HG03280 (cell line): ENCODE results near the gene DSCAML1.

Experiments
- ATAC-seq: cut with Tn5 transposase; IDR thresholded peaks from one replicate; pipeline ENCODE4 v1.9.1; 2021; ENCODE audit warnings: mild to moderate bottlenecking, moderate library complexity; ENCODE audit not compliant: unreplicated experiment

Gene DSCAML1

GRCh38 chr11:117439256-117439655 lies 357.8 kb downstream of the DSCAML1 start:
- ATAC-seq: no peak

- no peak for ATAC-seq
These were observed 358.5 kb downstream of the DSCAML1 start for GRCh38 chr11:117438371-117439000.

GRCh38 chr11:117437791-117438130 lies 359.3 kb downstream of the DSCAML1 start:
- ATAC-seq: no peak

DNA sequence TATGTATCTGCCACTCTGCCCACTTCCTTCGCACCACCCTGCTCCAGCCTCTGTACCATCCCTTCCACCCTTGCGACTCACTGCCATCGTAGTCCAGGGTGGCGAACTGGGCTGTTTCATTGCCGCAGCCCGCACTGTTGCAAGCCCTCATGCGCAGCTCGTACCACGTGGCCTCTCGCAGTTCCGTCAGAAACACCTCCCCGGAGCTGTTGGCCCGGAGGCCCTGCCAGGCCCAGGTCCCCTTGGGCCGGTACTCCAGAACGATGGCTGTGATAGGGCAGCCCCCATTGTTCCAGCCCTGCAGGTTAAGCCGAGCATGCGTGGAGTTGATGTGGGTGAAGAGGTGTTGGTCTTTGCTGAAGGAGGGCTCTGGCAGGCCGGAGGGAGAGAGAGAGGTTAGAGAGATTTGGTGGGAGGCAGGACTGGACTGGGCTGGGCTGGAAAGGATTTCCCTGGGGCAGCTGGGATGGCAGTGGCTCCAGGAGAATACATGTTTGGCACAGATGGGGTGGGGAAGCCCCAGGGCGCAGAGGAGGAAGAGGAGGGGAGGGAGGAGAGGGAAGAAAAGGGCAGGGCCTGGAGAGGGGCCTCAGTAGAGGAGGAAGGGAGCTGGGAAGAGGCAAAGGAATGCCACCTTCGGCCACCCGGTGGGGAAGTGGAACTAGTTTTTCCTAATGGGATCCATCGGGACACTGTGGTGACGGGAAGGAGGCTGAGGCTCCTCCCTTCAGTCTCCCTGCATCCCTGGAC lies 359.8 kb downstream of the DSCAML1 start:
- no peak for ATAC-seq

DNA sequence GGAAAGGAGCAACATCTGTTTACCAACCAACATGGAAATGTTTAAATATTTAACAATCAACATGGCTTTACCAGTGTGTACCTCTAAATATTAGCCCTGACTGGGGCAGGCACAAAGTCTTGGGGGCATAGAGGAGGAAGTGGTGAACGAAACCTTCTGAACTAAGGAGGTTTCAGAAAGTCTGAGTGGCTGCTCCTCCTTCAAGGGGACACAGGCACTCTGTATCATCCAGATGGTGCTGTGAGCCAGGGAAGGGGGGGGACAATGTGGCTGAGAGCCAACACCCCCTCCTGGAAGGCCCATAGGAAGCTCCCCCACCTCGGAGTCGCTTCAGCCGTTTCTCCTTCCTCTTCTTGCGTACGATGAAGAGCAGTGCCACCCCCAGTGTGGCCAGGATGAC lies 361.7 kb downstream of the DSCAML1 start:
- no peak for ATAC-seq

DNA sequence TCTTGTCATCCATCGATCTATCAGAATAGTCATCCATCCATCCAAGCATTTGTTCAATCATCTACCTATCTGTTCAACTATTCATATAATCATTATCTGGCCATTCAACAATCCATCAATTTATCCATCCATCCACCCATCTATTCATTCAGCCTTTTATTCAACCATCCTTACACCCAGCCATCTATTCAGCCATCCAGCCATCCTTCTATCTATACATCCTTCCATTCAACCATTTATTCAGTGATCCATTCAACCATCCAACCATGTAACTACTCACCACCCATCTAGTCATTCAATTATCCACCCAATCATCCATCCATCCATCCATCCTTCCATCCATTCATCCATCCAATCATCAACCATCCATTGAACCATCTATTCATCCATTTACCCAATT lies 362.5 kb downstream of the DSCAML1 start:
- no peak for ATAC-seq

GRCh38 chr11:117433717-117434116 lies 363.3 kb downstream of the DSCAML1 start:
- no peak for ATAC-seq

DNA sequence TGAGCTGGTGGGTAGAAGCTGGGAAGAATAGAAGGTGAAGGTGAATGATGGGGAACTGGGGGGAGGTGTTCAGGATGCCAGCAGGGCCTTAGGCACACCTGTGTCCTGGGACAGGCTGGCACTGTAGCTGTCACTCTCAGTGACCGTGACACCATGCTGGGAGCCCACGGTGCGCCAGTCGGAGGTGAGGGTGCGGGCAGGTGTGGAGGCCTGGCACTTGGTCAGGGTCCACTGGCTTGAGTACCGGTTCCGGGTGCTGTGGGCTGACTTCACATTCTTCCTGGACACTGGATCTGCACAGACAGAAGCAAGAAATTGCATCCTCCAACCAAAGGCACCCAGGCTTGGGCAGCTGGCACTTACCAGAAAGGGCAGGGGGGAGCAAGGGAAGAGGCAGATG lies 365.6 kb downstream of the DSCAML1 start:
- no peak for ATAC-seq

DNA sequence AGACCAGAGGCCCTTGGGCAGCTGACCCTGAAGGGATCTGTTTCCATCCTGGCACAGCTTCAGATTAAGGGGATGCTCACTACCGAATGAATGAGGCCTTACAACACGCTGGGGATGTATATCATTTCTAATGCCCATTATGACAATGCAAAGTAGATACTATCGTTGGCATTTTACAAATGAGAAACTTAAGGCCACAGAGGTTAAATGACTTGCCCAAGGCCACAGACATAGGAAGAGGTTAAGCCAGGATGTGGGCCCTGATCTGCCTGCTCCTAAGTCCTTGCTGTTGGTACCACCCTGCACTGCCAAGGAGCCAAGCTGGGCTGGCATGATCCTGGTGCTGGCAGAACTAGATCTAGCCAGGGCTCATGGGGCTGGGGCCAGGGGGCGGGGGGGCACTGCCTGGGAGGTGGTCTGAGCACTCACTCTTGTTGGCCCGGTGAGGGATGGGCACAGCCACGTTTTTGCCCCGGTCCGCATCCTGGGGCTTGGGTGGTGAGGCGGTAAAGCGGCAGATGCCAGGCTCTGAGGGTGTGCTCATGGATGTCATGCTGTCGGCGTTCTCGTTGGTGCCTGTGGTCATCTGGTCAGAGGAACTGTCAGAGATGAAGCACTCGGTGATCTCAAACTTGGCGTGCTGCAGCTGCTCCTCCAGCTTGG lies 366.6 kb downstream of the DSCAML1 start:
- no peak for ATAC-seq

DNA sequence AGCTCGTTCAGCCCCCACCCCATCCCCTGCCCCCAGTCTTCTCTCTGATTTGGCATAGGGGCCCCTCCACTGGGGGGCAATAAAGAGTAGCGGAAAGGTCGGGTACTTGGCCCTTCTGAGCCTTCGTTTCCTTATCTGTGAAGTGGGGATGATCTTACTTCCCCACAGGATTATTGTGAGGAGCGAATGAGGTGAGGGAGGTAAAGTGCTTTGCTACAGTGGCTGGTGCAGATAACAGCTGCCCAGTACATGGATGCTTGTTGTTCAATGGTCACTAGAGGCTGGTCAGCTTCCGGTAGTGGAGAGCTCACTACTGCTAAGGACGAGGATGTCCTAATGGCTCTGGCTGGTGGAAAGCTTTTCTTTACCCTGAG lies 368.2 kb downstream of the DSCAML1 start:
- no peak for ATAC-seq

- no peak for ATAC-seq
These were observed 368.7 kb downstream of the DSCAML1 start for GRCh38 chr11:117428186-117428855.

DNA sequence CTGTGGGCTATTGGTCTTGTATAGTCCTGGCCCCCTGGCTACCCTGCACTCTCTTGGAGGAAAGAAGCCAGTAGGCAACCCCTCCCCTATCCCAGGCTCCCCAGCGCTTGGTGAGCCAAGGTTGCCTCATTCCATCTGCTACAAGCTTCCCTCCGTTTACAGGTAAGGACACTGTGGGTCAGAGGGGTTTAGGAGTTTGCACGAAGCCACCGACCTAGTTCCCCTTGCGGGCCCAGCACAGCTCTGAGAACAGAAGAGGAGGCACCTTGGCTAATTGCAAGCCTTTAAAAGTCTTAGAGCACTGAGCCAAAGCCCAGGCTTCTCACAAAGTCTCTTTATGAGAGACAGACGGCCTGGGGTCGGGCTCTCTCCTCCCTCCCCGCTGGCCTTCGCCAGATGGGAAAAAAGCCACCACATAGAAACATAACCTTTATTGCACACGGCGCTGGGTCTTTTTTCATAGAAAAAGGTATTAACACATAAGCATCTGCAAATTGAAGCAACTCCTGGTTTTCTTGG lies 369.6 kb downstream of the DSCAML1 start:
- ATAC-seq: no peak

- ATAC-seq: no peak
These were observed 370.1 kb downstream of the DSCAML1 start for GRCh38 chr11:117426941-117427340.

- ATAC-seq: no peak
These were observed 370.7 kb downstream of the DSCAML1 start for GRCh38 chr11:117426297-117426685.

DNA sequence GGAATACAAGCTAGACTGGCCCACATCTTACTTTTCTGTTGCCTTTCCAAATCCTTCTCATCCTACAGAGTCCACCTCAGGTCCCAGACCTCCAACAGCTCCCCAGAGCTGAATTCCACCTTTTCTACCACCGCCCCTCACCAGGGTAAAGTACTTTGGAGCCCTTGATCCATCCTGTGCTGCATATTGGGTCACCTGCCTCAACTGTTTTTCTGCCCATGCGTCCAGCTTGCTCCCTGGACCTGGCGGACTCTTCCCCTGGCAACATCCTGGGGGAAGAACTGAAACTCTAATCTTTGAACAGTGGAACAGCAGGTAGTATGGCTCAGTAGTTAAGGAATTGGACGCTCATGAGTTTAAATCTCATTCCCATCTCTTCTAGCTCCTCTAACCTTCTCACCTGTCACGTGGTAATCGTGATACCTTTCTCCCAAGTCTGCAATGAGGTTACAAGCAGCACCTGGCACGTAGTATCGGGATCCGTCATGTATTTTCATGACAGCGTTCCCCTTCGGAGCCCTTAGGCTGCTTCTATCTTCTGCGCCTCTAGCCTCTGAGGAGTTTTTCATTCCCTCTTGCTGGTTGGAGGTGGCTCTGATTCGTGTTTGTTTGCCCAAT lies 371.2 kb downstream of the DSCAML1 start:
- no peak for ATAC-seq

DNA sequence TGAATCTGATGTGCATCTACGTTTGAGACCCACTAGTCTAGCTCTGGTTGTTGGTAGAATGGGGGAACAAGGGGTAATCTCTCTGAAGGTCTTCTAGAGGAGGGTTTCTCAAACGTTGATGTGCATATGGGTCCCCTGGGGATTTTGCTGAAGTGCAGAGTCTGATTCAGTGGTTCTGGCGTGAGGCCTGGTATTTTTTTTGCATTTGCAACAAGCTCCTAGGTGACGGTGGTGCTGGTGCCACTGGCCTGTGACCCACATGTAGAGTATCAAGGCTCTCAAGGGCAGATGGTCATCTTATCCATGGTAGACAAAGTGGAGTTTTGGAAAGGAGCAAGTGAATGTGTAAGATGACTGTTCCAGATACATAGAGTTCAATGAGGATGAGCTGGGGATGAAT lies 372.2 kb downstream of the DSCAML1 start:
- no peak for ATAC-seq

DNA sequence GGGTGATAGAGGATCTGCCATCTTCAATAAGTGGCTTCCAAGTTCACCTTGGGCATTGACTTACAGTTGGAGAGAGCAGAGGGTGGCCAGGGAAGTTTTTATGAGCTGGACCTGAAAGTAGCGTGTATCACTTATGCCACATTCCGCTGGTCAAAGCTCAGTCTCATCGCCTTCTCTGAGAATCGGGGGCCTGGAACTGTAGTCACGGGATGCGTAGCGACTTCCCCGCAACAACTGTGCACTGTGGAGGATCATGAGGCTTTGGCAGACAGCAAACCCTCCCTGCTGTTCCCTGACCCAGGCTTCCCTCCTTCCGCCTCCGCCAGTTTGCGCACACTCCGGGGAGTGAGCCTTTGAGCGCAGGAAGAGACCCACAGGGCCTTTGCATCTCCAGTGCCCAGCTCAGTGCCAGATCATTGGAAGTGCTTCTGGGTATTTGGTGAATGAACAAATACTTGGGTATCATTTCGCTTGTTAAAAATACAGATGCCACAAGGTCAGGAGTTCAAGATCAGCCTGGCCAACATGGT lies 373.9 kb downstream of the DSCAML1 start:
- no peak for ATAC-seq

- ATAC-seq: no peak
These were observed 375.5 kb downstream of the DSCAML1 start for GRCh38 chr11:117421476-117421875.

GRCh38 chr11:117421041-117421440 lies 376.0 kb downstream of the DSCAML1 start:
- no peak for ATAC-seq

DNA sequence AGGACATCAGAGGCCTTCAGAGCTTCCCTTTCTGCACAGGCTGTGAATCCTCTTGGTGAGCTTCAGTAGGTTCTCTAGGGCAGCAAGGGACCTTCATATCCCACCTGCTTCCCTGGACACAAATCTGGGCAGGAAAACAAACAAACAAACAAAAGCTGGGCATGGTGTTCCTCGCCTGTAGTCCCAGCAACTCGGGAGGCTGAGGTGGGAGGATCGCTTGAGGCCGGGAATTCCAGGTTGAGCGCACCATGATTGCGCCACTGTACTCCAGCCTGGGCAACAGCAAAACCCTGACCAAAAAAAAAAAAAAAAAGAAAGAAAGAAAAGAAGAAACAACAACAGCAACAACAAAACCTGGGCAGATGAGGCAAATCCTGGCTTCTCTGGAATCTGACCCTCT lies 376.4 kb downstream of the DSCAML1 start:
- no peak for ATAC-seq

DNA sequence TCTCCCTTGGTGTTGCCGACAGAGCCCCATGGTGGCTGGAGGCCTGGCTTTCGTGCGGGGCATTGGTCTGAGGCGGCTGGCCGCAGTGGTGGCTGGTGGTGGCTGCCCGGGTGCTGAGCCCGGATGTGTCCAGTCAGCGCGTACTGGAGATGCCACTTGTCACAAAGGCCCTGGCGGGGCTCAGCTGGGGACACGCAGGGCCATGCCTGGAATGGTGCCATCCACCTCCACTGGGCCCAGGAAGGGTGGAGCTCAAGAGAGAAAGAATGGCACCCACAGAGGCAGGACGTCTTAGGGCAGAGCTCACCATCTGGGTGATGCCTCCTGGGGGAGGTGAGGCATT lies 376.9 kb downstream of the DSCAML1 start:
- ATAC-seq: no peak
